GM18867 (cell line): ENCODE measurements around the gene ZNF865.
A peak's percentile ranks its signal among the peaks of the same experiment; 100 is the strongest.
"Not testable (repeated sequence)": the region's sequence is repeated elsewhere in the genome, so short reads cannot be mapped to it uniquely, and the experiment has no call there.

Source experiments
- ATAC-seq: cut with Tn5 transposase; IDR thresholded peaks from one replicate; pipeline ENCODE4 v1.9.1; 2021; ENCODE audit warnings: mild to moderate bottlenecking, moderate library complexity; ENCODE audit not compliant: unreplicated experiment

Gene ZNF865

GRCh38 chr19:55605637-55606470 lies at the start of gene ZNF865:
TSS of gene ZNF865 (plus strand) at chr19:55605647. CDS start at chr19:55613619, 7,972 bp downstream.
- ATAC-seq: peak; percentile 22

GRCh38 chr19:55559684-55560083 lies 45.8 kb upstream of the ZNF865 start:
- no peak for ATAC-seq

- no peak for ATAC-seq
These were observed 42.2 kb upstream of the ZNF865 start for GRCh38 chr19:55563261-55563690.

GRCh38 chr19:55566823-55567222 lies 38.6 kb upstream of the ZNF865 start:
- ATAC-seq: no peak

GRCh38 chr19:55567708-55568328 lies 37.6 kb upstream of the ZNF865 start:
- no peak for ATAC-seq

GRCh38 chr19:55569477-55569876 lies 36.0 kb upstream of the ZNF865 start:
- not testable (repeated sequence) for ATAC-seq

GRCh38 chr19:55573929-55574328 lies 31.5 kb upstream of the ZNF865 start:
- not testable (repeated sequence) for ATAC-seq

- no peak for ATAC-seq
These were observed 28.7 kb upstream of the ZNF865 start for GRCh38 chr19:55576746-55577145.

- ATAC-seq: no peak
These were observed 27.3 kb upstream of the ZNF865 start for GRCh38 chr19:55578031-55578760.

- no peak for ATAC-seq
These were observed 26.4 kb upstream of the ZNF865 start for GRCh38 chr19:55578761-55579747.

- ATAC-seq: no peak
These were observed 25.5 kb upstream of the ZNF865 start for GRCh38 chr19:55579766-55580621.

GRCh38 chr19:55580628-55581144 lies 24.8 kb upstream of the ZNF865 start, which contains the start of gene ZNF579:
TSS of gene ZNF579 (minus strand) at chr19:55580848. CDS start at chr19:55579639, 1,209 bp downstream.
- no peak for ATAC-seq

GRCh38 chr19:55581145-55581822 lies 24.2 kb upstream of the ZNF865 start:
- no peak for ATAC-seq

- ATAC-seq: no peak
These were observed 23.6 kb upstream of the ZNF865 start for GRCh38 chr19:55581823-55582223.

- not testable (repeated sequence) for ATAC-seq
These were observed 23.2 kb upstream of the ZNF865 start for GRCh38 chr19:55582284-55582683.

GRCh38 chr19:55583897-55584296 lies 21.6 kb upstream of the ZNF865 start:
- not testable (repeated sequence) for ATAC-seq

- no peak for ATAC-seq
These were observed 20.6 kb upstream of the ZNF865 start for GRCh38 chr19:55584871-55585270.

- no peak for ATAC-seq
These were observed 19.6 kb upstream of the ZNF865 start for GRCh38 chr19:55585658-55586339.
